Uterus (tissue), 4 donors: ENCODE data around the gene RCAN1. TPM values are rescaled to one million over a fixed set of nuclear protein-coding genes. Genes with fewer than 3 reads are reported as not detected.

ENCODE experiments used
- DNase-seq, 2 donors: peaks; one replicate each; pipeline ENCODE4 v3.0.0-alpha.2; 2019 to 2020
- H3K27ac ChIP-seq, 2 donors: fragments of 200-600 bp; sonication (generic); 1 replicate in 1 of 2; 2 replicates in 1 of 2; pipeline ENCODE4 v1.5.1; 2016 to 2018
- H3K27me3 ChIP-seq, 2 donors: fragments of 200-600 bp; sonication (generic); one replicate each; pipeline ENCODE4 v1.5.1; 2018 to 2019; ENCODE audit warnings: control low read depth in 1 of 2
- H3K36me3 ChIP-seq, 2 donors: fragments of 200-600 bp; sonication (generic); one replicate each; pipeline ENCODE4 v1.5.1; 2019; ENCODE audit warnings: control low read depth in 1 of 2
- H3K4me1 ChIP-seq, 2 donors: fragments of 200-600 bp; sonication (generic); one replicate each; pipeline ENCODE4 v1.5.1; 2018 to 2019; ENCODE audit warnings: control low read depth in 1 of 2
- H3K4me3 ChIP-seq, 2 donors: fragments of 200-600 bp; sonication (generic); 1 replicate in 1 of 2; 2 replicates in 1 of 2; pipeline ENCODE4 v1.5.1; 2018 to 2019; ENCODE audit warnings: mild to moderate bottlenecking in 1 of 2
- H3K9me3 ChIP-seq, 2 donors: fragments of 200-600 bp; sonication (generic); one replicate each; pipeline ENCODE4 v1.5.1; 2019; ENCODE audit warnings: control low read depth in 1 of 2
- CTCF ChIP-seq, 4 experiments: fragments of 200-600 bp in 2 of 4; fragments of 450-650 bp in 2 of 4; sonication (generic) in 2 of 4; IDR thresholded peaks; one replicate each; pipeline ENCODE4 v1.5.1; 2016 to 2019; ENCODE audit warnings: antibody characterized with exemption in 4 of 4, mild to moderate bottlenecking in 2 of 4, moderate library complexity in 1 of 4
- POLR2A ChIP-seq, 2 donors: fragments of 450-650 bp; IDR thresholded peaks; one replicate each; pipeline ENCODE4 v1.6.1; 2016; ENCODE audit warnings: antibody characterized with exemption in 2 of 2, mild to moderate bottlenecking in 1 of 2, moderate library complexity in 1 of 2
- intact Hi-C: fragments of 100-400 bp; cut with DNase I; formaldehyde crosslinking; loops from one replicate; pipeline ENCODE4 v1.15.1; 2023; ENCODE audit warnings: low total_unique reads
- total RNA-seq, 4 donors: library from RNA; depleted of rRNA in 3 of 4; stranded (reverse); fragments of >200 nt in 3 of 4; gene quantifications; one replicate each; pipeline versions ENCODE4 v1.1.0 to v1.2.4, GENCODE V29; 2014 to 2023
- donor health status: DM: yes; HTN: yes; CAD: no.

Gene RCAN1
- total RNA-seq, 4 donors from 2014 or later, result 12.4 to 22.5 (median 16.5) TPM

GRCh38 chr21:34615487-34615814 lies 538 bp upstream of the RCAN1 start:
- Histone ChIP-seq H3K9me3 (no peaks in the 10 kb centered on the region), H3K36me3 (no peaks in the 10 kb centered on the region), H3K27ac (peak overlapping the region; percentile 77 to 87), H3K4me3 (peak overlapping the region; percentile 41 to 75), H3K27me3 (no peaks in the 10 kb centered on the region), H3K4me1 (no peaks in the 10 kb centered on the region)
- TF ChIP-seq POLR2A (IDR thresholded peaks at IDR 0.05), result no peak
- TF ChIP-seq CTCF (IDR thresholded peaks at IDR 0.05), result no peak
- intact Hi-C loops, result no loop called here
- DNase-seq, result no peak

GRCh38 chr21:34613679-34614627 lies 960 bp downstream of the RCAN1 start:
- intact Hi-C loops, result no loop called here
- no peak for DNase-seq

GRCh38 chr21:34612557-34612956 lies 2.4 kb downstream of the RCAN1 start:
- no peak for DNase-seq
- intact Hi-C loops, result no loop called here
- Histone ChIP-seq H3K4me3 (no peak overlapping the region), H3K4me1 (no peaks in the 10 kb centered on the region), H3K9me3 (no peaks in the 10 kb centered on the region), H3K36me3 (no peaks in the 10 kb centered on the region), H3K27ac (no peak overlapping the region), H3K27me3 (no peaks in the 10 kb centered on the region)
- TF ChIP-seq CTCF (IDR thresholded peaks at IDR 0.05), result no peak
- no peak for TF ChIP-seq POLR2A (IDR thresholded peaks at IDR 0.05)

More at GRCh38 chr21:34613679-34614627, 960 bp downstream of the RCAN1 start:
- H3K9me3 ChIP-seq, result no peaks in the 10 kb centered on the region
- no peaks in the 10 kb centered on the region for H3K27me3 ChIP-seq
- no peaks in the 10 kb centered on the region for H3K4me1 ChIP-seq
- H3K4me3 ChIP-seq, result peak overlapping the region; percentile 41 to 75
- no peaks in the 10 kb centered on the region for H3K36me3 ChIP-seq
- TF ChIP-seq POLR2A (IDR thresholded peaks at IDR 0.05) (no peak), CTCF (IDR thresholded peaks at IDR 0.05) (no peak)
- peak overlapping the region; percentile 77 to 87 for H3K27ac ChIP-seq

- Histone ChIP-seq H3K4me3 (no peak overlapping the region), H3K27me3 (no peaks in the 10 kb centered on the region), H3K27ac (no peak overlapping the region), H3K9me3 (no peaks in the 10 kb centered on the region), H3K36me3 (no peaks in the 10 kb centered on the region), H3K4me1 (no peaks in the 10 kb centered on the region)
- intact Hi-C loops, result no loop called here
- TF ChIP-seq CTCF (IDR thresholded peaks at IDR 0.05), result no peak
- DNase-seq, result no peak
These were observed 2.9 kb downstream of the RCAN1 start for GRCh38 chr21:34612056-34612455.

GRCh38 chr21:34611528-34611927 lies 3.4 kb downstream of the RCAN1 start:
- Histone ChIP-seq H3K4me1 (no peaks in the 10 kb centered on the region), H3K9me3 (no peaks in the 10 kb centered on the region), H3K27ac (no peak overlapping the region), H3K36me3 (no peaks in the 10 kb centered on the region), H3K4me3 (no peak overlapping the region), H3K27me3 (no peaks in the 10 kb centered on the region)
- intact Hi-C loops, result no loop called here
- DNase-seq, result no peak
- TF ChIP-seq POLR2A (IDR thresholded peaks at IDR 0.05), result no peak
- no peak for TF ChIP-seq CTCF (IDR thresholded peaks at IDR 0.05)
